ENCODE measurements around the gene AP1M1. TPM values are rescaled to one million over a fixed set of nuclear protein-coding genes. Genes with fewer than 3 reads are reported as not detected.
A peak's percentile ranks its signal among the peaks of the same experiment; 100 is the strongest.

AP1M1 gene
- total RNA-seq, 4 donors from 2014 or later = 92.8 to 144 (median 109) TPM

- no peak for TF ChIP-seq CTCF (IDR thresholded peaks at IDR 0.05)
- no peak for TF ChIP-seq EP300 (IDR thresholded peaks at IDR 0.05)
- H3K27ac ChIP-seq = peak overlapping the region in 2 of 4 donors; percentile 88 to 93
- no peaks in the 10 kb centered on the region for H3K27me3 ChIP-seq
- no peak for DNase-seq (ENCODE audit: low spot score in 2 of 2)
- peaks cover 2 to 41% (median 25%) of the 10 kb centered on the region in 4 donors for H3K4me1 ChIP-seq
- H3K9me3 ChIP-seq = no peaks in the 10 kb centered on the region
- H3K36me3 ChIP-seq = peaks cover 0 to 41% (median 7%) of the 10 kb centered on the region in 3 donors
- 81 to 92% methylated on average over 6 to 7 of the region's 9 CpGs for WGBS, 2 donors
- H3K4me3 ChIP-seq = peak overlapping the region in 1 of 4 donors; percentile 72
Observed at GRCh38 chr19:16199275-16199932, 1.7 kb downstream of the AP1M1 start.

- Histone ChIP-seq H3K27me3 (no peaks in the 10 kb centered on the region), H3K9me3 (no peaks in the 10 kb centered on the region), H3K4me1 (peaks cover 2 to 45% (median 25%) of the 10 kb centered on the region in 4 donors), H3K27ac (no peak overlapping the region), H3K36me3 (peaks cover 0 to 50% (median 7%) of the 10 kb centered on the region in 3 donors), H3K4me3 (no peak overlapping the region)
- TF ChIP-seq POLR2A (IDR thresholded peaks at IDR 0.05) (no peak), EP300 (IDR thresholded peaks at IDR 0.05) (peak in 1 of 2 donors; percentile 72)
- peak; percentile 31 to 61 for DNase-seq (ENCODE audit: low spot score in 2 of 2)
- WGBS, 2 donors = 77 to 82% methylated on average over 20 of the region's 20 CpGs
Observed at GRCh38 chr19:16200038-16201010, 2.6 kb downstream of the AP1M1 start.

- H3K27ac ChIP-seq = no peak overlapping the region
- WGBS, 2 donors = 86 to 92% methylated on average over 4 of the region's 4 CpGs
- peaks cover 0 to 56% (median 7%) of the 10 kb centered on the region in 3 donors for H3K36me3 ChIP-seq
- TF ChIP-seq POLR2A (IDR thresholded peaks at IDR 0.05) (no peak), CTCF (IDR thresholded peaks at IDR 0.05) (no peak), EP300 (IDR thresholded peaks at IDR 0.05) (no peak)
- peaks cover 2 to 52% (median 25%) of the 10 kb centered on the region in 4 donors for H3K4me1 ChIP-seq
- no peaks in the 10 kb centered on the region for H3K9me3 ChIP-seq
- DNase-seq (ENCODE audit: low spot score in 2 of 2) = no peak
- no peaks in the 10 kb centered on the region for H3K27me3 ChIP-seq
- H3K4me3 ChIP-seq = no peak overlapping the region
Observed at GRCh38 chr19:16201011-16201391, 3.3 kb downstream of the AP1M1 start.

- WGBS, 2 donors = 84 to 87% methylated on average over 17 to 22 of the region's 22 CpGs
- DNase-seq (ENCODE audit: low spot score in 2 of 2) = no peak
- no peak for TF ChIP-seq CTCF (IDR thresholded peaks at IDR 0.05)
- no peak for TF ChIP-seq EP300 (IDR thresholded peaks at IDR 0.05)
- no peak for TF ChIP-seq POLR2A (IDR thresholded peaks at IDR 0.05)
- H3K27me3 ChIP-seq = no peaks in the 10 kb centered on the region
- H3K4me3 ChIP-seq = no peak overlapping the region
- no peak overlapping the region for H3K27ac ChIP-seq
- H3K9me3 ChIP-seq = no peaks in the 10 kb centered on the region
- H3K4me1 ChIP-seq = peaks cover 2 to 39% (median 18%) of the 10 kb centered on the region in 4 donors
- peaks cover 0 to 72% (median 7%) of the 10 kb centered on the region in 3 donors for H3K36me3 ChIP-seq
Observed at GRCh38 chr19:16202320-16203255, 4.9 kb downstream of the AP1M1 start.

Data from tibial nerve (tissue), 4 donors.